HG02870 (cell line): ENCODE results near the gene VTA1.
A peak's percentile ranks its signal among the peaks of the same experiment; 100 is the strongest.
"Not testable (repeated sequence)": the region's sequence is repeated elsewhere in the genome, so short reads cannot be mapped to it uniquely, and the experiment has no call there.

ENCODE experiments used
- ATAC-seq: cut with Tn5 transposase; IDR thresholded peaks from one replicate; pipeline ENCODE4 v1.9.1; 2021; ENCODE audit warnings: mild to moderate bottlenecking, moderate library complexity; ENCODE audit not compliant: unreplicated experiment

Gene VTA1

DNA sequence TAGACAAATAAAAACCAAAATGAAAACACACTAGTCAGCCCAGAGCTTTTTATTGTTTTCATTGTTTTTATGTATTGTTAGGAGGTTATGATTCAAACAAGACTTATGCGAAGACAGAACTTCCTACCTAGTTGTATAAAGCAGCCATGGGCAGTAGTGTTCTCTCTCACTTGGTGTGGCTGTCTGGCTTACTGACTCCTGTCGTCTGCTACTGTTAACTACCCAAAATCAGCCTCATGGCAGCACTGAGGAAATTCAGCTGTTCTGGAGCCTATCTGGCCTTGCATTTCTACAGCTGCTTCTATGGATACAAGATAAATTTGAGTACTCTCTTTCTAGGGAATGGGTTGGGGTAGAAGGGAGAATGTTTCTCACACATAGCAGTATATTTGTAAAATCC is 20.4 kb downstream of the VTA1 start:
- ATAC-seq = no peak

- no peak for ATAC-seq
Observed at GRCh38 chr6:142171351-142171750, 24.3 kb downstream of the VTA1 start.

- ATAC-seq = no peak
Observed at GRCh38 chr6:142172758-142173157, 25.7 kb downstream of the VTA1 start.

- ATAC-seq = no peak
Observed at GRCh38 chr6:142173980-142174379, 26.9 kb downstream of the VTA1 start.

DNA sequence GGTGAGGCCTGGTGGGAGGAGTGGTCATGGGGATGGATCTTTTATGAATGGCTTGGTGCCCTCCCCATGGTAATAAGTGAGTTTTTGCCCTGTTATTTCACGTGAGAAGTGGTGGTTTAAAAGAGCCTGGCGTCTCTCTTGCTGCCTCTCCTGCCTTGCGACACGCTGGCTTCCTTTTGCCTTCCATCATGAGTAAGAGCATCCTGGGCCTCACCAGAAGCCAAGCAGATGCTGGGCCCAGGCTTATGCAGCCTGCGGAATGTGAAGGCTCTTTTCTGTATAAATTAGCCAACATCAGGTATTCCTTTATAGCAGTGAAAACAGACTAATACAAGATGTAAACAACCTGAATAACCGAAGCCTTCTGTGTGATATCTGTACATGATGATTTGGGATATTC is 27.6 kb downstream of the VTA1 start:
- no peak for ATAC-seq

- no peak for ATAC-seq
Observed at GRCh38 chr6:142178129-142178528, 31.1 kb downstream of the VTA1 start.

GRCh38 chr6:142182004-142182403 is 34.9 kb downstream of the VTA1 start:
- ATAC-seq = no peak

- no peak for ATAC-seq
Observed at GRCh38 chr6:142183351-142183750, 36.3 kb downstream of the VTA1 start.

DNA sequence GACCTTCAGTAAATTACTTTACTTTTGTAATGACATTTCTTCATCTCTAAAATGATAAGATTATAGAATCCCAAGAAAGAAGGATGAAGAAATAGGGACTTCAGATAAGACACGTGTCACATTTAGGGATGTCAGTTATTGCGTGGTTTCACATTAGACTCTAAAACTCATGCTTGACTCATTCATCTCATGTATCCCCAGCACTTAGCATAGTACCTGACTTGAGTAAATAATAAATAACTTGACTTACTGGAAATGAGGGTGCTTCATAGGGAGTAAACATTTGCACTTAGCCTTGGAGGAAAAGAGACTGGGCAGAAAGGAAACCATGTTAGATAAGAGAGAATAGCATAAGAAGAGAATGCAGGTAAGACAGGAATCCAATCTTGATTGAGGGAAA is 37.2 kb downstream of the VTA1 start:
- no peak for ATAC-seq

- ATAC-seq = no peak
Observed at GRCh38 chr6:142185641-142186040, 38.6 kb downstream of the VTA1 start.

- no peak for ATAC-seq
Observed at GRCh38 chr6:142187209-142187608, 40.1 kb downstream of the VTA1 start.

DNA sequence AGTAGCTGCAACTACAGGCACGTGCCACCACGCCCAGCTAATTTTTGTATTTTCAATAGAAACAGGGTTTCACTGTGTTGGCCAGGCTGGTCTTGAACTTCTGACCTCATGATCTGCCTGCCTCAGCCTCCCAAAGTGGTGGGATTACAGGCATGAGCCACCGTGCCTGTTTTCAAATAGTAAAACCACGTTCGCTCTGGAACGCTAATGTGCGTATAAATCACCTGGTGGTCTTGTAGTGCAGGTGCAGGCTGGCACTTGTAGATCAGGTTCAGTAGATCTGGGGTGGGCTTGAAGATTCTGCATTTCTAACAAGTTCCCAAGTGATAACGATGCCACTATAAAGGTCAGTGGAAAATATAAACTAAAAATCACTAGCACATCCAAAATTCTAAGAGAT is 41.3 kb downstream of the VTA1 start:
- ATAC-seq = not testable (repeated sequence)

- ATAC-seq = no peak
Observed at GRCh38 chr6:142189057-142189456, 42.0 kb downstream of the VTA1 start.

DNA sequence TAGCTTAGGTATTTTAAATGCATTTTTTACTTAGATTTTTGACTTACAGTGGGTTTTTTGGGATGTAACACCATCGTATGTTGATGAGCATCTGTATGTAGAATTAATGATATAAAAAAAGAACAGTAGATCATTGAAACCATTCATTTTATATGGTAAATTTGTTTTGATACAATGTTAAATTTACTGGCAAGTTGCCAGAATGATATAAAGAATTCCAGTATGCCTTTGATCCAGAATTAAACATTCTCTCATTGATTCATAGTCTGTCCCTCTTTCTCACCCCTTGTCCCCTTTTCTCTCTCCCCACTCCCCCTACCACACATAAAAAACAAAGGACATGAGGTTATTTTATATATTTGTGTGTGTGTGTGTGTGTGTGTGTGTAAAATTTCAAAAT is 45.3 kb downstream of the VTA1 start:
- no peak for ATAC-seq

GRCh38 chr6:142193621-142194020 is 46.6 kb downstream of the VTA1 start:
- no peak for ATAC-seq

DNA sequence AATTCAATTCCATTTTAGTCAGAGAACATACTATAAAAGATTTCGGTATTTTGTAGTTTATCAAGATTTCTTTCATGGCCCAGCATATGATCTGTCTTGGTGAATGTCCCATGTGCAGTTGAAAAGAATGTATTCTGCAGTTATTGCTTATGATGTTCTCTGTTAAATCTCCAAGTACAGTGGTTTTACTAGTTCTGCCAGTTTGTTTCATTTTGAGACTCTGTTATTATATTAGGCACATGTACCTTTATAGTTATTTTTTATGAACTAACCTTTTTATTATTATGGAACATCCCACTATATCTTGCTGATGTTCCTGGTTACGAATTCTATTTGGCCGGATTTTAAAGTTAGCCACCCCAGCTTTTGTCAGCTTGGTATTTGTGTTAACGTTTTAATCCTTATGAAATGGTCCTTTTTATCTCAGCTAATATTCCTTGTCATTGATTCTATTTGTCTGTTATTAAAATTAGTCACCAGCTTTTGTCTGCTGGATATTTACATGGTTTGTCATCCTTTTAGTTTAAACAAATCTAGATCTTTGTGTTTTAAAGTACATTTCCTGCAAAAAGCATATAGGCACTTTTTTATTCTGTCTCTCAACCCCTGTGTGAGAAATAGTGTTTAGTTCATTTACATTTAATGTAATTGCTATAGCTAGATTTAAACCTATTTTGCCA is 48.9 kb downstream of the VTA1 start:
- ATAC-seq = no peak

DNA sequence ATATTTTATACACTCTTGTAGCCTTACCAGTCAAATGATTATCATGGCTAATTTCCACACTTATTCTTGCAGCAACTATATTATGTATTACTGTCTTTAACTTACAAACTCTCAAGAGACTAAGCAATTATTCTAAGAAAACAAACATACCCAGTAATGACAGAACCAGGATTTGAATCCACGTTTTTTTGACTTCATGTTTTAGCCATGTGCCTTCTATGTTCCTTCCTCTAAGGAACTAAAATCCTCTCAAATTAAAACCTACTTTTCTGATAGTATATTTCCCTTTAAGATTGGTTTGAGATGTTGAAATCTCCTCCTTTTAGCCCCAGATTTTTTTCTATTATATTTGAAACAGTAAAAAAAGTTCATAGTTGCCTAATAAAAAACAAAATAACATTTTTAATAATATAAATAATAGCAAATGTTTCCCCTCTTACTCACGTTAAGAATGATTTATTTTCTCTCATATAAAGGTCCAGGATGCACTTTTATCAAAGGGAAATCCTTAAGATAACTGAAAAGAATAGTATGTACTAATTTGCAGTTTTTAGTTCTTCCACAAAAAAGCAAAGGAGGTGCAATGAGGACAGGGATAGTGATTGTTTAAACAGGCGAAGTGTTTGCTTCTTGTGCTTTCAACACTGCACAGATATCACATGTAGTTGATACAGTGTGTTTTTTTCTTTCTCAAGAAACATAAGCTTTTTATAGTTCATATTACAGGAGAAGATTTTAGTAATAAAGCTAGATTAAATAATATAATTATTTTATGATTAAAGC is 54.0 kb downstream of the VTA1 start:
- ATAC-seq = no peak

DNA sequence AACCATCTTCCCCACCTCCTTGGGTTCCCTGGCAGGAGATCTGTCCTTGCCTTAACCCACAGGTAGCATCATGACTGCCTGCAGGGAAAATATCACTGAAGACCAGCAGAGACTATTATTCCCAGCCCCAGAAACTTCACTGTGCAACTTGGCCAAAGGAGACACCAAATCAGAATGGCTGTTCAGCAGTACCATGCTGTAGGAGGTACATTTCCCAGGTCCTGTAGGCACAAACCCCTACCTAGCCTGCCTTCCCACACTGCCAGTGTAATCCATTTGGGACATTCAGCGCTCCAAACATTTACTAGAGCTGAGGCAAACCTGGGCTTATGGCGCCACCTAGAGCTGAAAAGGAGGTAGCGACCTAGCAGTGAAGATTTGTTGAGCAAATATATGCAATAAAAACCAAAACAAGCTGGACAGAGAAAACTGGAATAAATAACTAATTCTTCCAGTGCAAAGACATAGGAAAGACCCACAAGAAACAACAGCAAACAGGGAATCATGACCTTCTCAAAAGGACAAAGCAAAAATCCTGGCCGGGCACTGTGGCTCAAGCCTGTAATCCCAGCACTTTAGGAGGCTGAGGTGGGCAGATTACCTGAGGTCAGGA is 60.3 kb downstream of the VTA1 start:
- ATAC-seq = peak; percentile 80

- ATAC-seq = no peak
Observed at GRCh38 chr6:142210606-142211005, 63.5 kb downstream of the VTA1 start.

GRCh38 chr6:142213402-142213801 is 66.3 kb downstream of the VTA1 start:
- ATAC-seq = no peak

DNA sequence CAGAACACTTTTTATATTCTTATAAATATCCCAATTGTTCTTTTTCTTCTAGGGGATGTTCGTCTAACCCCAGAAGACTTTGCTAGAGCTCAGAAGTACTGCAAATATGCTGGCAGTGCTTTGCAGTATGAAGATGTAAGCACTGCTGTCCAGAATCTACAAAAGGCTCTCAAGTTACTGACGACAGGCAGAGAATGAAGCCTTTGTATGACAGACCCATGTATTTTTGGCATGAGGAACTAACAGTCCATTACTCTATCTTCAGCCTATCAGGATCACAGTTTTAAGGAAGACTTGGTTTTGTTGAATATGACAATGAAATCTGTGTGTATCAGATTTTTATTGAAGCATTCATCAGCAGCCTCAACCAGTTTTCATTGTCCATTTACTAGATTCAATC is 71.4 kb downstream of the VTA1 start:
- ATAC-seq = no peak

- no peak for ATAC-seq
Observed at GRCh38 chr6:142222022-142222421, 75.0 kb downstream of the VTA1 start.
